ENCODE measurements around the gene CD226. TPM values are rescaled to one million over a fixed set of nuclear protein-coding genes. Genes with fewer than 3 reads are reported as not detected.
A peak's percentile ranks its signal among the peaks of the same experiment; 100 is the strongest.

The CD226 gene
- total and polyA plus RNA-seq, 3 experiments from 2014 or later, result 39.2 to 158 (median 150) TPM

GRCh38 chr18:69969491-69969890 is 21.8 kb upstream of the CD226 start:
- Mint-ChIP-seq H3K27ac (no peak overlapping the region), H3K9me3 (peaks cover 0 to 9% (median 6%) of the 10 kb centered on the region in 5 donors), H3K27me3 (no peaks in the 10 kb centered on the region), H3K36me3 (peaks cover 0 to 9% (median 2%) of the 10 kb centered on the region in 3 donors), H3K4me1 (peaks cover 15 to 27% (median 25%) of the 10 kb centered on the region in 3 donors), H3K4me3 (no peak overlapping the region)
- no peak for DNase-seq
- ChIA-PET POLR2A (no interaction called here), CTCF (no interaction called here)
- Histone ChIP-seq H3K27ac (ENCODE audit: low read depth, low read length) (no peak overlapping the region), H3K4me3 (ENCODE audit: low read length) (no peak overlapping the region), H3K4me1 (ENCODE audit: insufficient read depth, low read length) (peaks cover 9% of the 10 kb centered on the region), H3K27me3 (ENCODE audit: insufficient read depth, low read length, poor library complexity, severe bottlenecking) (no peaks in the 10 kb centered on the region), H3K36me3 (ENCODE audit: insufficient read depth, low read length) (no peaks in the 10 kb centered on the region), H3K9me3 (ENCODE audit: low read length) (no peaks in the 10 kb centered on the region)

DNA sequence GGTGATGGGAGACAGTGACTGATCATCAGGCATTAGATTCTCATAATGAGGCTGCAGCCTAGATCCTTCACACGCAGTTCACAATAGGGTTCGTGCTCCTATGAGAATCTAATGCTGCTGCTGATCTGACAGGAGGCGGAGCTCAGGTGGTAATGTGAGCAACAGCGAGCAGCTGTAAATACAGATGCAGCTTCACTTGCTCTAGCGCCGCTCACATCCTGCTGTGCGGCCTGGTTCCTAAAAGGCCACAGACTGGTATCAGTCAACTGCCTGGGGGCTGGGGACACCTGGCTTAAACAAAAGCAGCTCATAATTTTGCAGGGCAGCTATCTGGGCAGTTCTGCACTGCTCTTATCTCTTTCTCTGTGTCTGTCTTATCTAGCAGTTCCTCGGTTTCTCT is 20.4 kb upstream of the CD226 start:
- H3K4me3 Mint-ChIP-seq, result peak overlapping the region in 1 of 7 donors; percentile 46

DNA sequence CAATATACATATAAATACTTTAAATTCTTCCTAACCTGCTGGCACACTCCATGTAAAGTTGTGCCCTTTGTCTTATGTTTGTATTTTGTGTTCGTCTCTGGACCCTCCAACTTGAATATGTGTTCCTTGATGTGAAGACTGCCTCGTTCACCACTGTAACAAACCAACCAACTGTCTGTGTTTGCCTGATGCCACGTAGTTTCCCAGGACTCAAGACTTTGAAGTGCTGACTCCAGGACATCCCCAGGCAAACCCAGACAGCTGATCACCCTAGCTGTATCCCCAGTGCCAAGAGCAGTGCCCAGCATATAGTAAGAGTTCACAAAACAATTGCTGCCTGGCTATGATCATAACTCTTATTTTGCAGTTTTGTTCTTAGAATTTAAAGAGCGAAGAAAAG is 15.5 kb upstream of the CD226 start:
- Histone ChIP-seq H3K9me3 (ENCODE audit: low read length) (no peaks in the 10 kb centered on the region), H3K27ac (ENCODE audit: low read depth, low read length) (no peak overlapping the region), H3K27me3 (ENCODE audit: insufficient read depth, low read length, poor library complexity, severe bottlenecking) (no peaks in the 10 kb centered on the region), H3K4me1 (ENCODE audit: insufficient read depth, low read length) (peaks cover 18% of the 10 kb centered on the region), H3K4me3 (ENCODE audit: low read length) (no peak overlapping the region), H3K36me3 (ENCODE audit: insufficient read depth, low read length) (no peaks in the 10 kb centered on the region)
- ChIA-PET POLR2A (no interaction called here), CTCF (no interaction called here)
- H3K36me3 Mint-ChIP-seq, result no peaks in the 10 kb centered on the region
- H3K4me3 Mint-ChIP-seq, result no peak overlapping the region
- H3K9me3 Mint-ChIP-seq, result peaks cover 0 to 3% (median 0%) of the 10 kb centered on the region in 5 donors
- no peaks in the 10 kb centered on the region for H3K27me3 Mint-ChIP-seq
- no peak for DNase-seq
- peaks cover 19 to 32% (median 20%) of the 10 kb centered on the region in 3 donors for H3K4me1 Mint-ChIP-seq
- no peak overlapping the region for H3K27ac Mint-ChIP-seq

More for the DNA sequence above, 20.4 kb upstream of the CD226 start:
- peaks cover 15 to 27% (median 25%) of the 10 kb centered on the region in 3 donors for H3K4me1 Mint-ChIP-seq
- no peaks in the 10 kb centered on the region for H3K27me3 Mint-ChIP-seq
- no peaks in the 10 kb centered on the region for H3K27me3 ChIP-seq (ENCODE audit: insufficient read depth, low read length, poor library complexity, severe bottlenecking)
- DNase-seq, result peak in 2 of 5 donors; percentile 36 to 58
- ChIA-PET POLR2A (interaction anchor here (1.0 kb wide), 1 partner anchor 11 kb away, joined by 3 read pairs; no protein-coding TSS in a partner anchor), CTCF (interaction anchor here (0.7 to 1.5 kb wide), 4 partner anchors 8 to 26 kb away, joined by 3 to 5 read pairs (median 4); no protein-coding TSS in a partner anchor)
- peaks cover 0 to 9% (median 0%) of the 10 kb centered on the region in 3 donors for H3K36me3 Mint-ChIP-seq
- no peaks in the 10 kb centered on the region for H3K9me3 ChIP-seq (ENCODE audit: low read length)
- H3K27ac ChIP-seq (ENCODE audit: low read depth, low read length), result no peak overlapping the region
- H3K27ac Mint-ChIP-seq, result peak overlapping the region in 4 of 8 donors; percentile 11 to 69 (median 36)
- H3K4me3 ChIP-seq (ENCODE audit: low read length), result no peak overlapping the region
- H3K9me3 Mint-ChIP-seq, result peaks cover 0 to 9% (median 6%) of the 10 kb centered on the region in 5 donors
- H3K4me1 ChIP-seq (ENCODE audit: insufficient read depth, low read length), result peaks cover 9% of the 10 kb centered on the region
- no peaks in the 10 kb centered on the region for H3K36me3 ChIP-seq (ENCODE audit: insufficient read depth, low read length)

DNA sequence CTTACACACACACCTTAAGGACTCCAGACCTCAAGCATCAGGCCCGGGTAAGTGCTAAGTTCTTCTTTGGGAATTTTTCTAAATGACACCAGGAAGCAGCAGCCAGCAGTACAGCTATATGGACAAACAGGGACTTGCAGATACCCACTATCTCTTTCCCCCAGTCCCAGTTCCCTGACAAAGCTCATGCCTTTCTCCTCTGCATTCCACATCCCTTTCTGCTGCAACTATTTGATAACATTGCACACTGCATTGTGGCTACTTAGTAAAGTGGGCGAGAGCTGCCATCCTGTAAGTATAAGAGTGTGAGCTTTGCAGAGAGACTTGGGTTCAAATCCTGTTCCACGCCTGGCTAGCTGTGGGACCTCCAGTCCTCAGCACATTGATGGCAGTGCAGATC is 14.0 kb upstream of the CD226 start:
- H3K4me1 Mint-ChIP-seq, result peaks cover 10 to 17% (median 13%) of the 10 kb centered on the region in 3 donors
- Histone ChIP-seq H3K36me3 (ENCODE audit: insufficient read depth, low read length) (no peaks in the 10 kb centered on the region), H3K4me1 (ENCODE audit: insufficient read depth, low read length) (peaks cover 20% of the 10 kb centered on the region), H3K27ac (ENCODE audit: low read depth, low read length) (no peak overlapping the region), H3K9me3 (ENCODE audit: low read length) (no peaks in the 10 kb centered on the region), H3K27me3 (ENCODE audit: insufficient read depth, low read length, poor library complexity, severe bottlenecking) (no peaks in the 10 kb centered on the region), H3K4me3 (ENCODE audit: low read length) (no peak overlapping the region)
- H3K4me3 Mint-ChIP-seq, result no peak overlapping the region
- DNase-seq, result no peak
- H3K27me3 Mint-ChIP-seq, result no peaks in the 10 kb centered on the region
- H3K27ac Mint-ChIP-seq, result no peak overlapping the region
- peaks cover 0 to 3% (median 0%) of the 10 kb centered on the region in 5 donors for H3K9me3 Mint-ChIP-seq
- CTCF ChIA-PET, result no interaction called here
- no peaks in the 10 kb centered on the region for H3K36me3 Mint-ChIP-seq
- POLR2A ChIA-PET, result no interaction called here

- H3K27me3 ChIP-seq (ENCODE audit: insufficient read depth, low read length, poor library complexity, severe bottlenecking), result no peaks in the 10 kb centered on the region
- no peak overlapping the region for H3K27ac ChIP-seq (ENCODE audit: low read depth, low read length)
- no peaks in the 10 kb centered on the region for H3K36me3 ChIP-seq (ENCODE audit: insufficient read depth, low read length)
- H3K27me3 Mint-ChIP-seq, result no peaks in the 10 kb centered on the region
- peaks cover 34% of the 10 kb centered on the region for H3K4me1 ChIP-seq (ENCODE audit: insufficient read depth, low read length)
- peak overlapping the region in 3 of 7 donors; percentile 6 to 85 (median 8) for H3K4me3 Mint-ChIP-seq
- POLR2A ChIA-PET, result interaction anchor here (0.6 kb wide), 1 partner anchor 107 kb away, joined by 3 read pairs; no protein-coding TSS in a partner anchor
- no peak for DNase-seq
- CTCF ChIA-PET, result interaction anchor here (1.2 to 2.0 kb wide), 6 partner anchors 10 to 112 kb away, joined by 3 to 5 read pairs (median 3); no protein-coding TSS in a partner anchor
- no peaks in the 10 kb centered on the region for H3K36me3 Mint-ChIP-seq
- H3K4me1 Mint-ChIP-seq, result peaks cover 17 to 25% (median 20%) of the 10 kb centered on the region in 3 donors
- no peak overlapping the region for H3K4me3 ChIP-seq (ENCODE audit: low read length)
- H3K9me3 Mint-ChIP-seq, result no peaks in the 10 kb centered on the region
- no peaks in the 10 kb centered on the region for H3K9me3 ChIP-seq (ENCODE audit: low read length)
- H3K27ac Mint-ChIP-seq, result peak overlapping the region in 3 of 8 donors; percentile 58 to 67 (median 66)
Observed at GRCh38 chr18:69958422-69958821, 10.7 kb upstream of the CD226 start.

- Histone ChIP-seq H3K9me3 (ENCODE audit: low read length) (no peaks in the 10 kb centered on the region), H3K4me1 (ENCODE audit: insufficient read depth, low read length) (peaks cover 36% of the 10 kb centered on the region), H3K36me3 (ENCODE audit: insufficient read depth, low read length) (no peaks in the 10 kb centered on the region), H3K4me3 (ENCODE audit: low read length) (no peak overlapping the region), H3K27me3 (ENCODE audit: insufficient read depth, low read length, poor library complexity, severe bottlenecking) (no peaks in the 10 kb centered on the region), H3K27ac (ENCODE audit: low read depth, low read length) (no peak overlapping the region)
- no peaks in the 10 kb centered on the region for H3K27me3 Mint-ChIP-seq
- no peaks in the 10 kb centered on the region for H3K36me3 Mint-ChIP-seq
- H3K4me1 Mint-ChIP-seq, result peaks cover 21 to 28% (median 24%) of the 10 kb centered on the region in 3 donors
- DNase-seq, result no peak
- H3K27ac Mint-ChIP-seq, result peak overlapping the region in 1 of 8 donors; percentile 58
- ChIA-PET CTCF (interaction anchor here (1.8 kb wide), 1 partner anchor 22 kb away, joined by 4 read pairs; no protein-coding TSS in a partner anchor), POLR2A (interaction anchor here (0.6 kb wide), 1 partner anchor 11 kb away, joined by 7 read pairs; no protein-coding TSS in a partner anchor)
- no peaks in the 10 kb centered on the region for H3K9me3 Mint-ChIP-seq
- peak overlapping the region in 3 of 7 donors; percentile 6 to 85 (median 8) for H3K4me3 Mint-ChIP-seq
Observed at GRCh38 chr18:69957747-69958146, 10.1 kb upstream of the CD226 start.

DNA sequence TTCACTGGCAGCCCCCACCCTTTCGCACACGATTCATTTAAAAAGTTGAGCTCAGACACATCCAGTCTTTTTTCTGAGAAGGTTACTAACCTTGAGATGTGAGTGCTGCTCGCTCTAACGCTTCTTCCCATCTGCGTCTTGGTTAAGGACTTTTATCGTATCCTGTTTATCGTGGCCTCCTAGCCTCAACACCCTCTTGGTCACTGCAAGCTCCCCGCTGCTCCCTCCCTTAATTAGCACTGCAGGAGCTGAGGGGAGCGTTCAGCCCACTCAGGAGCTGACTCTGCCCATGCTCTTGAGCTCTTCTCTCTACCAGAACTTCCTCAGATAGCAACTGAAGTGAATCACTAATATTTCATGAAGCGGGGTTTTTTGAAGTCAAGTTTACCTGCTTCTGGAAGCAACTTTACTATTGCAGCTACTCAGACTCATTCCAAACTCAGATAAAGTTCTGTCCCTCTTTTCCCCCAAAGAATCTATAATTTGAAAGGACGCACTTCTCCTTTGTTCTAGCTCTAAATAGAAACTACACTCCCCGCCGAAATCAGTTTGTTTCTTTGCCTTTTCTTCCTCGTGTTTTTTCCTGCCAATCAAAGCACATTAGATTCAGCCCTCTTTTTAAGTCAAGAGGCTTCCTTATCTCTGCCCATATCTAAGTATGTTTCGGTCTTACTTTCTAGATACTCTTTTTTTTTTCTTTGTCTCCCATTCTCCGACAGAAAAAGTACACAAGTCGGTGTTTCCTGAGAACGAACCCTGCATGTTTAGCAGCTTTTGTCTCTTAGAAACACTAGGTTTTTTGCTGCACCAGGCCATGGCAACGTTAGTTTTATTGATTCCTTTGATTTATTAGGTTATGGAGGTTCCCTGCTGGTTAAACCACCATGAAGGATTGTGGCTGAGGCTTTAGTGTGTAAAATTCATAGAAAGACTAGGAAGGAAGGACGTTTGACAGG is 9.3 kb upstream of the CD226 start:
- Histone ChIP-seq H3K36me3 (ENCODE audit: insufficient read depth, low read length) (no peaks in the 10 kb centered on the region), H3K4me1 (ENCODE audit: insufficient read depth, low read length) (peaks cover 44% of the 10 kb centered on the region), H3K27me3 (ENCODE audit: insufficient read depth, low read length, poor library complexity, severe bottlenecking) (no peaks in the 10 kb centered on the region), H3K27ac (ENCODE audit: low read depth, low read length) (no peak overlapping the region), H3K9me3 (ENCODE audit: low read length) (no peaks in the 10 kb centered on the region), H3K4me3 (ENCODE audit: low read length) (peak overlapping the region; percentile 30)
- no peaks in the 10 kb centered on the region for H3K9me3 Mint-ChIP-seq
- ChIA-PET CTCF (interaction anchor here (1.2 to 1.8 kb wide), 6 partner anchors 11 to 65 kb away, joined by 3 to 5 read pairs (median 4); no protein-coding TSS in a partner anchor), POLR2A (interaction anchor here (0.6 to 1.5 kb wide), 3 partner anchors 10 to 22 kb away, joined by 3 to 7 read pairs (median 6); no protein-coding TSS in a partner anchor)
- DNase-seq, result no peak
- peaks cover 0 to 1% (median 0%) of the 10 kb centered on the region in 3 donors for H3K36me3 Mint-ChIP-seq
- no peak overlapping the region for H3K27ac Mint-ChIP-seq
- no peaks in the 10 kb centered on the region for H3K27me3 Mint-ChIP-seq
- no peak overlapping the region for H3K4me3 Mint-ChIP-seq
- H3K4me1 Mint-ChIP-seq, result peaks cover 23 to 30% (median 24%) of the 10 kb centered on the region in 3 donors

Measured in CD8-positive, alpha-beta memory T cell (primary cell).